ENCODE results near the gene F9.

F9 gene

GRCh38 chrX:139532834-139533233 lies 2.3 kb downstream of the F9 start:
- no peak for DNase-seq (ENCODE audit: low read depth)
- no peak overlapping the region for H3K4me3 ChIP-seq (ENCODE audit: low read depth, low read length)
- no peak for TF ChIP-seq CTCF (conservative IDR thresholded peaks at IDR 0.05; ENCODE audit: low read depth, low read length)

GRCh38 chrX:139533444-139533843 lies 2.9 kb downstream of the F9 start:
- no peak overlapping the region for H3K4me3 ChIP-seq (ENCODE audit: low read depth, low read length)
- no peak for DNase-seq (ENCODE audit: low read depth)
- no peak for TF ChIP-seq CTCF (conservative IDR thresholded peaks at IDR 0.05; ENCODE audit: low read depth, low read length)

- H3K4me3 ChIP-seq (ENCODE audit: low read depth, low read length) = no peak overlapping the region
- no peak for DNase-seq (ENCODE audit: low read depth)
- TF ChIP-seq CTCF (conservative IDR thresholded peaks at IDR 0.05; ENCODE audit: low read depth, low read length) = no peak
Observed at GRCh38 chrX:139538907-139539790, 8.6 kb downstream of the F9 start.

- DNase-seq (ENCODE audit: low read depth) = no peak
- TF ChIP-seq CTCF (conservative IDR thresholded peaks at IDR 0.05; ENCODE audit: low read depth, low read length) = no peak
- no peak overlapping the region for H3K4me3 ChIP-seq (ENCODE audit: low read depth, low read length)
Observed at GRCh38 chrX:139542652-139543051, 12.1 kb downstream of the F9 start.

GRCh38 chrX:139543920-139544319 lies 13.4 kb downstream of the F9 start:
- no peak for DNase-seq (ENCODE audit: low read depth)
- no peak for TF ChIP-seq CTCF (conservative IDR thresholded peaks at IDR 0.05; ENCODE audit: low read depth, low read length)
- H3K4me3 ChIP-seq (ENCODE audit: low read depth, low read length) = no peak overlapping the region

- H3K4me3 ChIP-seq (ENCODE audit: low read depth, low read length) = no peak overlapping the region
- no peak for TF ChIP-seq CTCF (conservative IDR thresholded peaks at IDR 0.05; ENCODE audit: low read depth, low read length)
- DNase-seq (ENCODE audit: low read depth) = no peak
Observed at GRCh38 chrX:139544591-139544990, 14.1 kb downstream of the F9 start.

- DNase-seq (ENCODE audit: low read depth) = no peak
- no peak for TF ChIP-seq CTCF (conservative IDR thresholded peaks at IDR 0.05; ENCODE audit: low read depth, low read length)
- H3K4me3 ChIP-seq (ENCODE audit: low read depth, low read length) = no peak overlapping the region
Observed at GRCh38 chrX:139554376-139554775, 23.8 kb downstream of the F9 start.

All from choroid plexus epithelial cell (primary cell).